T-cell (primary cell): ENCODE measurements around the gene MBD5. TPM values are rescaled to one million over a fixed set of nuclear protein-coding genes. Genes with fewer than 3 reads are reported as not detected.

Experiments used
- ATAC-seq, 4 experiments: fragments of 200-7000 bp in 3 of 4; fragments of 150-1000 bp in 1 of 4; cut with Tn5 transposase; replicated peaks in 1 of 4; 1 replicate in 3 of 4; 2 replicates in 1 of 4; pipeline ENCODE4 v1.10.0; 2021; ENCODE audit warnings: moderate library complexity in 3 of 4, mild to moderate bottlenecking in 2 of 4, moderate number of reproducible peaks in 1 of 4
- CTCF ChIA-PET, 2 donors: fragments of 300-600 bp; sonication (Branson Sonifier 250); formaldehyde crosslinking; loops; one replicate each; lab custom pipeline; 2022; ENCODE audit warnings: antibody characterized with exemption in 2 of 2; lab: Charles Lee
- POLR2A ChIA-PET, 2 donors: fragments of 300-600 bp; sonication (Branson Sonifier 250); formaldehyde crosslinking; loops; one replicate each; lab custom pipeline; 2022; ENCODE audit warnings: antibody characterized with exemption in 2 of 2; lab: Charles Lee
- DNase-seq, 35 experiments: peaks; one replicate each; pipeline versions ENCODE4 v3.0.0 to v3.0.0-alpha.2; 2013 to 2023
- H3K27ac ChIP-seq: one replicate; pipeline ENCODE4 v1.5.1; 2013; ENCODE audit warnings: low read length
- H3K27me3 ChIP-seq, 2 experiments: replicated peaks in 1 of 2; 1 replicate in 1 of 2; 2 replicates in 1 of 2; pipeline versions ENCODE4 v1.6.1 to v1.7.0; 2013; ENCODE audit warnings: low read length in 1 of 2, mixed read lengths in 1 of 2; ENCODE audit not compliant: control insufficient read depth in 2 of 2, insufficient read depth in 2 of 2; ENCODE audit errors: extremely low read depth in 1 of 2
- H3K36me3 ChIP-seq, 2 donors: 1 replicate in 1 of 2; 2 replicates in 1 of 2; pipeline versions ENCODE4 v1.6.1 to v1.7.0; 2013; ENCODE audit warnings: low read length in 1 of 2; ENCODE audit not compliant: control insufficient read depth in 2 of 2, insufficient read depth in 1 of 2; ENCODE audit errors: extremely low read depth in 1 of 2
- H3K4me1 ChIP-seq, 2 experiments: 1 replicate in 1 of 2; 2 replicates in 1 of 2; pipeline versions ENCODE4 v1.6.1 to v1.7.0; 2013; ENCODE audit warnings: low read length in 2 of 2, mixed read lengths in 1 of 2; ENCODE audit not compliant: insufficient read depth in 2 of 2, control insufficient read depth in 1 of 2; ENCODE audit errors: extremely low read depth in 1 of 2
- H3K4me3 ChIP-seq, 2 donors: 1 replicate in 1 of 2; 2 replicates in 1 of 2; pipeline versions ENCODE4 v1.5.1 to v1.7.0; 2013; ENCODE audit warnings: mild to moderate bottlenecking in 2 of 2, low read length in 1 of 2, moderate library complexity in 1 of 2; ENCODE audit not compliant: control insufficient read depth in 1 of 2; ENCODE audit errors: extremely low read depth in 1 of 2
- H3K9me3 ChIP-seq: 2 replicates; pipeline ENCODE4 v1.7.0; 2013
- H3K27ac Mint-ChIP-seq, 2 donors: one replicate each; pipeline ENCODE4 v1.8.0; 2020 to 2021; ENCODE audit warnings: mild to moderate bottlenecking in 2 of 2, mixed read lengths in 2 of 2
- H3K27me3 Mint-ChIP-seq, 2 donors: one replicate each; pipeline ENCODE4 v1.8.0; 2021 to 2022; ENCODE audit warnings: mixed read lengths in 2 of 2
- H3K36me3 Mint-ChIP-seq: one replicate; pipeline ENCODE4 v1.8.0; 2021; ENCODE audit warnings: mixed read lengths
- H3K4me1 Mint-ChIP-seq, 3 donors: one replicate each; pipeline ENCODE4 v1.8.0; 2020 to 2022; ENCODE audit warnings: mixed read lengths in 3 of 3, mild to moderate bottlenecking in 1 of 3
- H3K4me3 Mint-ChIP-seq, 3 donors: one replicate each; pipeline ENCODE4 v1.8.0; 2020 to 2022; ENCODE audit warnings: mild to moderate bottlenecking in 3 of 3, mixed read lengths in 3 of 3, moderate library complexity in 3 of 3
- H3K9me3 Mint-ChIP-seq, 3 donors: one replicate each; pipeline ENCODE4 v1.8.0; 2020 to 2022; ENCODE audit warnings: mixed read lengths in 3 of 3
- WGBS: methylation state at CpG from one replicate; pipeline ENCODE4 v1.1.5; 2013; ENCODE audit warnings: missing lambda C conversion rate; ENCODE audit not compliant: insufficient coverage; 5-methylcytosine and 5-hydroxymethylcytosine counted together
- total RNA-seq, 35 experiments: library from RNA in 6 of 35; stranded (reverse) in 6 of 35; fragments of 120-200 nt in 1 of 35; gene quantifications; one replicate each; pipeline versions ENCODE4 v1.2.1 to v1.2.4 and lab custom pipeline; 2013 to 2026

The MBD5 gene
- total RNA-seq, 5 donors from 2014 or later (not counting 1 experiment from before 2014, with no cell fraction given) = 34.6 to 81.9 (median 45.6) TPM

DNA sequence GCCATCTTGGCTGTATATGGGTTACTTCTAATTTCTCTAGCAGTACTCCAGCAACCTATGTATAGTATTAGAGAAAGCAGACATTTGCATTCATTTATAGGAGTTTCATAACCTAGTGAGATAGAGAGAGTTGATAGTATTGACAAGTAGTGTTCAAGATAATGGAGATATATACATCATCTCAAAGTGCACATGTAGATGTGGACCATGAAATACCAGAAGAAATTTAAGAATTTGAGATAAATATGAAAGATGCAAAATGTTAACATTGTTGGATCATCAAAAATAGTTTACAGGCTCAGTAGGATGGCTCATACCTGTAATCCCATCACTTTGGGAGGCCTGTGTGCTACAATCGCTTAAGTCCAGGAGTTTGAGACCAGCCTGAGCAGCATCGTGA is 243.0 kb downstream of the MBD5 start:
- POLR2A ChIA-PET = no interaction called here
- Histone ChIP-seq H3K36me3 (no peaks in the 10 kb centered on the region), H3K27ac (no peak overlapping the region), H3K4me3 (no peak overlapping the region), H3K9me3 (no peaks in the 10 kb centered on the region), H3K27me3 (no peaks in the 10 kb centered on the region), H3K4me1 (no peaks in the 10 kb centered on the region)
- H3K9me3 Mint-ChIP-seq = peaks cover 8 to 14% (median 13%) of the 10 kb centered on the region in 3 donors
- H3K4me1 Mint-ChIP-seq = peaks cover 0 to 8% (median 2%) of the 10 kb centered on the region in 3 donors
- no CpG with 5 or more reads among the region's 2 CpGs for WGBS
- peaks cover 22% of the 10 kb centered on the region for H3K36me3 Mint-ChIP-seq
- CTCF ChIA-PET = no interaction called here
- H3K27me3 Mint-ChIP-seq = no peaks in the 10 kb centered on the region
- no peak overlapping the region for H3K4me3 Mint-ChIP-seq
- ATAC-seq (no peak), DNase-seq (no peak)
- no peak overlapping the region for H3K27ac Mint-ChIP-seq

DNA sequence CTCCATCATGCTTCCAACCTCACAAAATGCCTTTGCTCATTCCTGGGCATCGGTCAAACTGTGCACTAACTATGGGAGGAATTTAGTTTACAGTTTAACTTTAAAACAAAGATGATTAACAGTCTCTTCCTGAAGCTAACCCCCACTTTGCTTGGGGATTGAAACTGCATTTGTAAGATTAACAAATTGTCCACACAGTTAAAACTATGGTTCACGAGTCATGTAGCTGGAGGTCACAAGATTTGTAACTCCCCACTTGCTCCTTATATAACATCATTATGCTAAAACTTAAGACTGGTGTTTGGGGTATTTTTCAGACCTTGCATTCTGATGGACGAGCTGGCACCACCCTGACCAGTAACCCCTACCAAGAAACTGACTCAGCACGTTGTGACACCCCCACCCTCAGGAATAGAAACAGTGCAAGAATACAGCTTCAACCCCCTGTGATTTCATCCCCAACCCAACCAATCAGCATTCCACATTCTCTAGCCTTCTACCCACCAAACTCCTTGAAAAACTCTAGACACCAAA is 252.3 kb downstream of the MBD5 start:
- Histone ChIP-seq H3K36me3 (no peaks in the 10 kb centered on the region), H3K27me3 (no peaks in the 10 kb centered on the region), H3K4me1 (no peaks in the 10 kb centered on the region), H3K27ac (no peak overlapping the region), H3K9me3 (no peaks in the 10 kb centered on the region), H3K4me3 (no peak overlapping the region)
- peaks cover 46% of the 10 kb centered on the region for H3K36me3 Mint-ChIP-seq
- no peaks in the 10 kb centered on the region for H3K9me3 Mint-ChIP-seq
- no peak overlapping the region for H3K27ac Mint-ChIP-seq
- H3K4me1 Mint-ChIP-seq = peaks cover 0 to 10% (median 0%) of the 10 kb centered on the region in 3 donors
- no peak overlapping the region for H3K4me3 Mint-ChIP-seq
- CTCF ChIA-PET = no interaction called here
- WGBS = 90% methylated on average over 1 of the region's 4 CpGs
- no peak for ATAC-seq
- no peaks in the 10 kb centered on the region for H3K27me3 Mint-ChIP-seq
- DNase-seq = no peak
- POLR2A ChIA-PET = no interaction called here

DNA sequence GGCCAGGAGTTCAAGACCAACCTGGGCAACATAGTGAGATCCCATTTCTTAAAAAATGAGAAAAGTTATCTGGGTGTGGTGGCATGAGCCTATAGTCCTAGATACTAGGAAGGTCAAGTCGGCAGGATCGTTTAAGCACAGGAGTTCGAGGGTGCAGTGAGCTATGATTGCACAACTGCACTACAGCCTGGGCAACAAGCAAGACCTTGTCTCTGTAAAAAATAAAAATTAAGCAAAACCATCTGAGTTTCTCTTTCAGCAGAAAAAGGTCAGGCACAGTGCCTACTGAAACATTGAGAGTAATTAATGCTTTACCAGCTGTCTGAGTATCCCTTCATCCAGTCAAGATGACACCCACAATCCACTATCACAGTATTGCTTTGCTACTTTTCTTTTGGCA is 258.3 kb downstream of the MBD5 start:
- H3K27ac ChIP-seq = no peak overlapping the region
- ChIA-PET POLR2A (interaction anchor here in 1 of 2 donors (0.6 kb wide), 1 partner anchor 104 kb away, joined by 13 read pairs; no protein-coding TSS in a partner anchor), CTCF (interaction anchor here in 1 of 2 donors (0.6 kb wide), 1 partner anchor 26 kb away, joined by 5 read pairs; no protein-coding TSS in a partner anchor)
- H3K4me1 ChIP-seq = no peaks in the 10 kb centered on the region
- H3K9me3 Mint-ChIP-seq = no peaks in the 10 kb centered on the region
- 95% methylated on average over 3 of the region's 3 CpGs for WGBS
- no peak overlapping the region for H3K4me3 ChIP-seq
- ATAC-seq = no peak
- no peak overlapping the region for H3K27ac Mint-ChIP-seq
- H3K27me3 ChIP-seq = no peaks in the 10 kb centered on the region
- H3K36me3 ChIP-seq = no peaks in the 10 kb centered on the region
- H3K9me3 ChIP-seq = no peaks in the 10 kb centered on the region
- H3K4me3 Mint-ChIP-seq = no peak overlapping the region
- peaks cover 0 to 2% (median 0%) of the 10 kb centered on the region in 3 donors for H3K4me1 Mint-ChIP-seq
- no peak for DNase-seq
- H3K36me3 Mint-ChIP-seq = peaks cover 29% of the 10 kb centered on the region
- H3K27me3 Mint-ChIP-seq = no peaks in the 10 kb centered on the region

DNA sequence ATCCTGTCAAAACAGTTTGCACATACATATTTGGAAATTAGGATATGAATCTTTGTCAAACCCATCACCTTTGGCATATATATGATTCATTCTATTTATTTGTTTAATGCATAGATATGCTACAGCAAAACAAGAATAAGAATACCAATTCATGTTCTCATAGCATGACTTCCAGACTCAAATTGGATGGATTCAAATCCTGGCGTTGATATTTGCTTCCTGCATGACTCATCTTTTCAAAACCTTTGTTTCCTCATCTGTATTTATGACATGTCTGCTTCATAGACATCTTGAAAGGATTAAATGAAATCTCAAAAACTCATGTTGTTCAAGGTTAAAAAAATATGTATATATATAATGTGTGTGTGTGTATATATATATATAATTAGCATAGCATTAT is 261.3 kb downstream of the MBD5 start:
- Histone ChIP-seq H3K4me1 (no peaks in the 10 kb centered on the region), H3K27me3 (no peaks in the 10 kb centered on the region), H3K36me3 (no peaks in the 10 kb centered on the region), H3K9me3 (no peaks in the 10 kb centered on the region), H3K4me3 (no peak overlapping the region), H3K27ac (no peak overlapping the region)
- DNase-seq (no peak), ATAC-seq (no peak)
- H3K4me3 Mint-ChIP-seq = no peak overlapping the region
- no CpG with 5 or more reads among the region's 1 CpG for WGBS
- peaks cover 0 to 4% (median 2%) of the 10 kb centered on the region in 3 donors for H3K4me1 Mint-ChIP-seq
- no peak overlapping the region for H3K27ac Mint-ChIP-seq
- CTCF ChIA-PET = no interaction called here
- H3K27me3 Mint-ChIP-seq = no peaks in the 10 kb centered on the region
- peaks cover 0 to 1% (median 0%) of the 10 kb centered on the region in 3 donors for H3K9me3 Mint-ChIP-seq
- peaks cover 37% of the 10 kb centered on the region for H3K36me3 Mint-ChIP-seq
- POLR2A ChIA-PET = no interaction called here

DNA sequence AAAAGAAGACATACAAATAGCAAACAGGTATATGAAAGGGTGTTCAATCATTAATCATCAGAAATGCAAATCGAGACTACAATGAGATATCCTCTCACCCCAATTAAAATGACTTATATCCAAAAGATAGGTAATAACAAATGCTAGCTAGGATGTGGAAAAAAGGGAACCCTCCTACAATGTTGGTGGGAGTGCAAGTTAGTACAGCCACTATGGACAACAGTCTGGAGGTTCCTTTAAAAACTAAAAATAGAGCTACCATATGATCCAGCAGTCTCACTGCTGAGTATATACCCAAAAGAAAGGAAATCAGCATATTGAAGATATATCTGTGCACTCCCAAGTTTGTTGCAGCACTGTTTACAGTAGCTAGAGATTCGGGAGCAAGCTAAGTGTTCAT is 271.5 kb downstream of the MBD5 start:
- Histone ChIP-seq H3K36me3 (no peaks in the 10 kb centered on the region), H3K4me3 (no peak overlapping the region), H3K27ac (no peak overlapping the region), H3K9me3 (no peaks in the 10 kb centered on the region), H3K27me3 (no peaks in the 10 kb centered on the region), H3K4me1 (no peaks in the 10 kb centered on the region)
- H3K4me1 Mint-ChIP-seq = no peaks in the 10 kb centered on the region
- ChIA-PET POLR2A (no interaction called here), CTCF (no interaction called here)
- peaks cover 54% of the 10 kb centered on the region for H3K36me3 Mint-ChIP-seq
- H3K4me3 Mint-ChIP-seq = no peak overlapping the region
- peaks cover 0 to under 1% (median 0%) of the 10 kb centered on the region in 3 donors for H3K9me3 Mint-ChIP-seq
- no peak overlapping the region for H3K27ac Mint-ChIP-seq
- DNase-seq = no peak
- no peak for ATAC-seq
- WGBS = no CpG with 5 or more reads among the region's 2 CpGs
- H3K27me3 Mint-ChIP-seq = no peaks in the 10 kb centered on the region

DNA sequence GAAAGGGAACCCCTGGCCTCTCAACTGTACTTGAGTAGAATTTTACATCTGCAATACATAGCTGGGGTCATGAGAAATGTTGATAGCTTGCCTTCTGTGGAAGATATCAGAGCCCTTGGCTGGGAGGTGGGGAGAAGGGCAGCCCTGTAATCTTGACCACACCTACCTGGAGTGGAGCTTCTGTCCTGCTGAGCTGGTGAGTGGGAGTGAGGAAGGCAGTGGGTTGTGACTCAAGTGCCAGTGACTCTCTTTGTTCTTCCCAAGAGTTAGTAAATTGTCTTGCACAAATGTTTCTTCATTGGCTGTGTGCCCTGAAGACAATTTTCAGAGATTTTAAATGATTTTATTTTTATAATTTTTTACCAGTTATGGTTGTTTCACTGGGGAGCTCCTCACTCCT is 277.3 kb downstream of the MBD5 start:
- peaks cover 52% of the 10 kb centered on the region for H3K36me3 Mint-ChIP-seq
- Histone ChIP-seq H3K36me3 (peaks cover 0 to 4% of the 10 kb centered on the region in 2 donors), H3K4me1 (no peaks in the 10 kb centered on the region), H3K27me3 (no peaks in the 10 kb centered on the region), H3K27ac (no peak overlapping the region), H3K4me3 (no peak overlapping the region), H3K9me3 (no peaks in the 10 kb centered on the region)
- ChIA-PET CTCF (no interaction called here), POLR2A (interaction anchor here in 1 of 2 donors (0.6 kb wide), 1 partner anchor 15 kb away, joined by 12 read pairs; no protein-coding TSS in a partner anchor)
- H3K4me1 Mint-ChIP-seq = no peaks in the 10 kb centered on the region
- no peak for ATAC-seq
- no peak overlapping the region for H3K27ac Mint-ChIP-seq
- H3K9me3 Mint-ChIP-seq = no peaks in the 10 kb centered on the region
- no peak for DNase-seq
- H3K27me3 Mint-ChIP-seq = no peaks in the 10 kb centered on the region
- no peak overlapping the region for H3K4me3 Mint-ChIP-seq

DNA sequence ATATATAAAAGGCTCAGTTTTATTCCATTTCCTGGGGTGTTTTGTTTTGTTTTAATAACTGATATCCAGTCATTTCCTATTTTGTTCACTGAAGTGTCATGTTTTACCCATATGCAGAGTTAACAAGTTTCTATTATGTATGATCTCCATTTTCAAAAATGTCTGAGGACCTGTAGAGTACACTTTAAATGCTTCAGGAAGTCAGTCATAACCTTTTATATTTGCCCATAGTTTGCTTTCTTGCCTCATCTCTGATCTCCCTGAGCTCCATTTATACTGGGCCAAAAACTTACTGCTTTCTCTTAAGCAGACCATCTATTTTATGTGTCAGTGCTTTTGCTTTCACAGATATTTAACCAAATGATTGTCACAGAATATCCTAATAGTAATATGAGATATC is 278.7 kb downstream of the MBD5 start:
- Histone ChIP-seq H3K36me3 (peaks cover 0 to 4% of the 10 kb centered on the region in 2 donors), H3K4me1 (no peaks in the 10 kb centered on the region), H3K27ac (no peak overlapping the region), H3K27me3 (no peaks in the 10 kb centered on the region), H3K4me3 (no peak overlapping the region), H3K9me3 (no peaks in the 10 kb centered on the region)
- H3K27me3 Mint-ChIP-seq = no peaks in the 10 kb centered on the region
- no peak for DNase-seq
- no peak for ATAC-seq
- H3K27ac Mint-ChIP-seq = no peak overlapping the region
- H3K4me3 Mint-ChIP-seq = no peak overlapping the region
- no peaks in the 10 kb centered on the region for H3K9me3 Mint-ChIP-seq
- CTCF ChIA-PET = no interaction called here
- POLR2A ChIA-PET = no interaction called here
- no peaks in the 10 kb centered on the region for H3K4me1 Mint-ChIP-seq
- peaks cover 50% of the 10 kb centered on the region for H3K36me3 Mint-ChIP-seq
